ENCODE results near the gene MAGEF1. TPM values are rescaled to one million over a fixed set of nuclear protein-coding genes. Genes with fewer than 3 reads are reported as not detected.

The MAGEF1 gene, protein sequence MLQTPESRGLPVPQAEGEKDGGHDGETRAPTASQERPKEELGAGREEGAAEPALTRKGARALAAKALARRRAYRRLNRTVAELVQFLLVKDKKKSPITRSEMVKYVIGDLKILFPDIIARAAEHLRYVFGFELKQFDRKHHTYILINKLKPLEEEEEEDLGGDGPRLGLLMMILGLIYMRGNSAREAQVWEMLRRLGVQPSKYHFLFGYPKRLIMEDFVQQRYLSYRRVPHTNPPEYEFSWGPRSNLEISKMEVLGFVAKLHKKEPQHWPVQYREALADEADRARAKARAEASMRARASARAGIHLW
- 20.0 TPM for polyA plus RNA-seq

DNA sequence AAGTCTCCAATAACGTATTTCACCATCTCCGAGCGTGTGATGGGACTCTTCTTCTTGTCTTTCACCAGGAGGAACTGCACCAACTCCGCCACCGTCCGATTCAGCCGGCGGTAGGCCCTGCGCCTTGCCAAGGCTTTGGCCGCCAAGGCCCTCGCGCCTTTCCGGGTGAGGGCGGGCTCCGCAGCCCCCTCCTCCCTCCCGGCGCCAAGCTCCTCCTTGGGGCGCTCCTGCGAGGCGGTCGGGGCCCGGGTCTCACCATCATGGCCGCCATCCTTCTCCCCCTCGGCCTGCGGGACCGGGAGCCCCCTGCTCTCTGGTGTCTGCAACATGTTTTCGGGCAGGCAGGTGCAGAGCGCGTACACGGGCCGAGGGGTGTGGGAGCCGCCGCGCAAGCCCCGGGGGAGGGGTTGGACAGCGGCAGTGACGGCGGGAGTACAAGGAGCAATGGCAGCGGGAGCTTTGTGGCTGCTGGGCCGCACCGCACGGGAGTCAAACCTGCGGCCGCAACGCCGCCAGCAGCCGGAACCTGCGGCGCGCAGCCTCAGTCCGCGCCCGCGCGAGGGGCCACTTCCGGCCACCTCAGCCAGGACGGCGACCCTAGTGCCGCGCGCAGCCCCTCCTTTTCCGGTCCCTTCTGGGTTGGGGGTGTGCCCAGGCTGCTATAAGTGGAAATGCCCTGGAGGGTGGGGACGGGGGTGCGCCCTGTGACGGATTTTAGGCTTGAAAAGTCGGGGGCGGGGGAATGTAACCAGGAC is at the start of gene MAGEF1:
TSS of gene MAGEF1 (minus strand) at position 572 of the 755 bp plus-strand sequence. CDS start at position 329, 243 bp downstream.
- Mint-ChIP-seq H3K4me3 (peak within 1 kb of the TSS; percentile 86 to 92 (median 92)), H3K36me3 (peaks cover 3% of the 10 kb centered on the region), H3K4me1 (peaks cover 17 to 22% (median 20%) of the 10 kb centered on the region in 3 donors), H3K9me3 (no peaks in the 10 kb centered on the region), H3K27ac (peak within 1 kb of the TSS; percentile 51 to 95 (median 82)), H3K27me3 (peaks cover 2% of the 10 kb centered on the region)

DNA sequence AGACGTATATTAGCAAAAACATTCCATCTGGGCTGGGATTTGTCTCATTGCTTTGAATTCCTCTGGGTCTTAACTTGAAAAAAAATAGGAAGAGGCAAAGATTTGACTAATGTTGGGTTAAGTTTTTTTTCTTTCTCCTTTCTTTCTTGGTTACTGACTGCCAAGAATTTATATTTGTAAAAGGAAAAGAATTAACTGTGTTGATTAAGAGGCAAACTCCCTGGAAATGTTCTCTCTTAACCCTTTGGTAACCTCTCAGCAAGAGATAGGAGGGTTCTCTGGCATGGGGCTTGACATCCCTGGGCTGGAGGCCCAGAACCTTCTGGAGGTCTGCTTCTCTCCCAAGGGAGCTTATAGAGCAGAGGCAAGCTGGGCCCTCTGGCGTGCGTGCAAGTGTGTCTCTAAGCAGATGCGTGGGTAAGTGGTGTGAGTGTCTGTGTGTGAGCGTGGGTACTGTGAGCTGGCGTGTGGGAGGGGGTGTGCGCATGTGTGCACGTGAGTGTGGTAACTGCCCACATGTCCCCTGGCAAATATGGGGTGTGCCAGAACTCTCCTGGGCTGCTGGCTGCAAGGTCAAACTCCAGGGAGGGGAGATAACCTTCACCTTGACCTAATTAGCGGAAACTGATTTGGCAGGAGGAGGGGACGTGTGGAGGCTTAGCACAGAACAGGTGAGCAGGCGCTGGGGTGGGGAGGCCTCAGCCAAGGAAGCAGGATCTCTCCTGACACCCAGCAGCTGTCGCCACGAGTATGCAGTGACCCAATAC is 49.4 kb upstream of the MAGEF1 start:
- Mint-ChIP-seq H3K4me3 (no peak overlapping the region), H3K27ac (no peak overlapping the region), H3K9me3 (no peaks in the 10 kb centered on the region), H3K36me3 (no peaks in the 10 kb centered on the region), H3K27me3 (peaks cover 5% of the 10 kb centered on the region), H3K4me1 (peaks cover 9 to 15% (median 14%) of the 10 kb centered on the region in 3 donors)

DNA sequence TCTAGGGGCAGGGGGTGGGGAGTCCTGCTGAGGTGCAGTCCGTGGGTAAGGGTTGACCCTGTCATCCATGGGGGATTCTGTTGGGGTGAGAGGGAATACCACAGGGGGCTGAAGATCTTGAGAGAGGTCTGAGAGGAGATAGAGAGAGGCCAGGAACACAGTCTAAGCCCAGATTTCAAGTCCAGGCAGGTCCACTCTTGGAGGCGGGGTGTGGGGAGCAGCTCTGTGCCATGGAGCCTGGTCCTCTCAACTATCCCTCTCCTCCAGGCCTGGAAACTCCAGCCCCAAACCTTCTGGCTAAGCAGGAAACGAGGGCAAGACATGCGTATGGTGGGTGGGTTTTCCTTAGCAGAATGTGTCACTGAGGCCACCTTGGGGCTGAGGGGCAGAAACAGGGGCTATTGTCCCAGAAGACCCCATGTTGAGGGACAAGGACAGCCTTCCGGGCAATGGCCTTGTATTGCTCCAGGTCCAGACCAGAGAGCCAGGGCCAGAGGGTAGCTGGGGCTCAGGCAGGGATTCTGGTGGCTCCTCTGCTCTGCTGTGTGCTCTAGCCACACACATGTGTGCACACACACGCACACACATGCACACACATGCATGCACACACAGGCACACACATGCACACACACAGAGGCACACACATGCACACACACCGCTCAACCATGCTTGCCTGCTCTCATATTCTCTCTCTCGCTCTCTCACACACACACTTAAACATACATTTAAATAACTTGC is 48.6 kb upstream of the MAGEF1 start:
- Mint-ChIP-seq H3K9me3 (no peaks in the 10 kb centered on the region), H3K36me3 (no peaks in the 10 kb centered on the region), H3K27ac (no peak overlapping the region), H3K4me3 (no peak overlapping the region), H3K27me3 (no peaks in the 10 kb centered on the region), H3K4me1 (peaks cover 4 to 11% (median 10%) of the 10 kb centered on the region in 3 donors)

DNA sequence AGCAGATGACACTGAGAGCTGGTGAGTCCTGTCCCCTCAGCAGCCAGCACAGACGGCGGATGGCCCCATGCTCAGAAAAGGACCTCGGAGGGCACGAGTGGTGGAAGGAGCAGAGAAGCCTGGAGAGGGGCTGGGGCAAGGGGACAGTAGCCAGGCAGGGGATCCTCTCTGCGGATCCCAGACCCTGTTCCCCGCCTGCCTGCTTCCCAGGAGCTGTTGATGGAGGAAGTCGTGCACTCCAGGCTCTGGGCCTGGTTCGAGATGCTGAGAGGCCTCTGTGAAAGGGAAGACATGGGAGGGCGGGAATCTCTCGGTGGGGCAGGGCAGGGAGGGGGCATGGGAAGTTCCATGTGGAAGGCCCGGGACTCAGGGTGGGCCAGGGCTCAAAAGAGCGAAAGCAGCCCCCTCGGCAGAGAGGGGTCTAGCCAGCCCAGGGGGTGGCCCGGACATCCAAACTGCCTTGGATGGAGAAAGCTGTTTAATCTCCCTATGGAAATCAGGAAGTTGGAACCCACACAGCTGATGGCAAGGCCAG is 47.9 kb upstream of the MAGEF1 start:
- no peak overlapping the region for H3K4me3 Mint-ChIP-seq
- H3K4me1 Mint-ChIP-seq, result peaks cover 0 to 8% (median 7%) of the 10 kb centered on the region in 3 donors
- no peak overlapping the region for H3K27ac Mint-ChIP-seq
- no peaks in the 10 kb centered on the region for H3K36me3 Mint-ChIP-seq
- H3K27me3 Mint-ChIP-seq, result no peaks in the 10 kb centered on the region
- no peaks in the 10 kb centered on the region for H3K9me3 Mint-ChIP-seq

DNA sequence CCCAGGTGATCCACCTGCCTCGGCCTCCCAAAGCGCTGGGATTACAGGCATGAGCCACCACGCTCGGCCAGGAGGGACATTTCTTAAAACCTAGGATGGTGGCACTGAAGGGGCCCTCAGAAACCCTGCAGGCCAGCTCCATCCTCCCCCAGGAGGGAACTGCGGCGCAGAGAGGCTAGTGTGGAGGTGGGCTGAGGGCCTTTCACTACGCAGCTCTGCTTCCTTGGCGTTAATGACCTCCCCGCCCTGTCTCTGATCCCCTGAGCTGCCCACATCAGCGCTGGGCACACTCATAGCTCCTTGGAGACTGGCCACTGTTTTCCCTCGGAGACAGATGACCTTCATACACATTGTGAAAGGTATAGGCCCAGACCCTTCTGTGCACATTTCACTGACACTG is 46.2 kb upstream of the MAGEF1 start:
- Mint-ChIP-seq H3K27ac (no peak overlapping the region), H3K4me1 (peaks cover 0 to 7% (median 4%) of the 10 kb centered on the region in 3 donors), H3K9me3 (no peaks in the 10 kb centered on the region), H3K36me3 (no peaks in the 10 kb centered on the region), H3K27me3 (no peaks in the 10 kb centered on the region), H3K4me3 (no peak overlapping the region)

DNA sequence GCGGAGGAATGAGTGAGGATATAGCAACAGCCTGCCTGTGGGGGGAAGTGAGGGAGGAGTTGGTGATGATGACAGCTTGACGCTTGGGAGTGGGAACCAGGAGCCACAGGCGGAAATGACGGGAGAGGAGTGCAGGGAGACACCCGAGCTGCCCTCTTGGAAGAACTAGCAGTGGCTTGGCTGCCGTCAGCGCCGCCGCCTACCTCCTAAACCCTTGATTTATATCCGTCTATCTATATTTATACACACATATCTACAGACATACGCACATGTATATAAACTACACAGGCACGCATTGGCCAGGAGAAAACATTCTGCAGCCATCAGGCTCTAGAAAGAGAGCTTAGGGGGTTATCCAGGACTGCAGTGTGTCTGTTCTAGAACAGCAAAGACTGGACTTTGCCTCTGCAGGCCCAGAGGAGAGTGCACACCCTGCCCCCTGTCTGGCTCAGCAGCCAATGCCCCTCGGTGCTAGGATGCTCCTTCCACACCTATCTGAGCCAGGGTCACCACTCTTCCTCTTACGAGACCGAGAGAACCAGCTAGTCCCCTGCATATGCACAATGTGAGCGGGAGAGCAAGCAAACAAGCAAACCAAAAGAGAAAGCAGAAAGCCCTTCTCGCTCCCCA is 45.3 kb upstream of the MAGEF1 start:
- H3K27ac Mint-ChIP-seq, result peak overlapping the region in 2 of 3 donors; percentile 18 to 63
- H3K36me3 Mint-ChIP-seq, result no peaks in the 10 kb centered on the region
- H3K4me1 Mint-ChIP-seq, result peaks cover 0 to 7% (median 4%) of the 10 kb centered on the region in 3 donors
- no peaks in the 10 kb centered on the region for H3K27me3 Mint-ChIP-seq
- H3K9me3 Mint-ChIP-seq, result no peaks in the 10 kb centered on the region
- H3K4me3 Mint-ChIP-seq, result peak overlapping the region in 1 of 4 donors; percentile 13

DNA sequence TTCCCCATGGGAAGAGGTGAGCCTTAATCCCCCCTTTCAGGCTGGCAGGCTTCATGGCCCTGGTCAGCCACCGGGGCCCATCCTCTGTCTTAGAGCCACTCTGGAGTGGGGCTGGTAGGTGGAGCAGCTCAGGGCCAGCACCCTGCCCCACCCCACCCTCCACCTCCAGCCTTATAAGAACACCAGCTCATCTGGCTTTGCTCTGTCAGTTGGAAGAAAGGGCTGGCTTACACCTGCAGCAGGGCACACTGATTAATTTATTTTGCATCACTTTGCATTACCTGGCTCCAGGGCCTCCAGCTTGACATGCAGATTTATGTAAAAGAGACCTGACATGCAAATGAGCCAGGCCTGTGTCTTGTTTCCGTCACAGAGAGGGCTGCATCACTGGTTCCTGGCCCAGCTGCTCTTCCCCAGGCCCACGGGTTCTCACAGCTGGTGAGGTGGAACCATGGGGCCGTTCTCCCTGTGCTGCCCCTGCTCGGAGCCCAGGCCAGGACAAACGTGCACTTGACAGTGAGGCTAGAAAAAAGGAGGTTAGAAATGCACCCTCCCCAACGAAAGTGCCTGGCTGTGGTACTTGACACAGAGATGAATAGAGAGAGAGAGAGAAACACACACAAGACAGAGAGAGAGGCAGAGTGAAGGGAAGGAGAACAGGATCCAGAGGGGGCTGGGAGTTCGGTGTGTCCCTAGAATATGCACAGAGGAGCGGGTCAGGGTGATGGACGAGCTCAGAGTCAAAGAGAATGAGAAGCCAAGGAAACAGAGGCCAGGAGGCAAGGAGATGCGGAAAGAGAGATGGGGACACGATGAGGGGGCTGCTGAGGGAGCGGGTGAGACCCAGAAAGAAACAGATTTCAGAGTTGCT is 44.5 kb upstream of the MAGEF1 start:
- Mint-ChIP-seq H3K4me3 (peak overlapping the region in 1 of 4 donors; percentile 3), H3K9me3 (no peaks in the 10 kb centered on the region), H3K4me1 (peaks cover 0 to 7% (median 4%) of the 10 kb centered on the region in 3 donors), H3K27me3 (no peaks in the 10 kb centered on the region), H3K27ac (peak overlapping the region; percentile 18 to 63 (median 54)), H3K36me3 (no peaks in the 10 kb centered on the region)

DNA sequence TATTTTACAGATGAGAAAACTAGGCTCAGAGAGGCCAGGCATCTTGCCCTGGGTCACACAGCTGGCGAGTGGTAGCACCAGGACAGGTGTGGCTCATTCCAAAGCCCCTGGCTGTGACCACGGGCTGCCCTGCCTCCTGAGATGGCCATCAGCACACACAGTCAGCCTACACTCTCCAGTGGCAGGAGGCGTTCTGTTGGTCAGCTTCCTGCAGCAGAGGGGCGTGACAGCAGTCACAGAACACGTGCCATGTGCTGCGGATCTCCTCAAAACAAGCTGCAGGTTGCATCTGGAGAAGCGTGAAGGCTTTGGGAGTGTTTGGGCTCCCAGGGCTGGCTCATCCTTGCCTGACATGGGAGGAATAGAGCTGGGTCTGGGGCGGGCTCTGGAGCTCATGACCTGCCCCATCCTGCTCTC is 43.5 kb upstream of the MAGEF1 start:
- Mint-ChIP-seq H3K27ac (no peak overlapping the region), H3K36me3 (no peaks in the 10 kb centered on the region)

DNA sequence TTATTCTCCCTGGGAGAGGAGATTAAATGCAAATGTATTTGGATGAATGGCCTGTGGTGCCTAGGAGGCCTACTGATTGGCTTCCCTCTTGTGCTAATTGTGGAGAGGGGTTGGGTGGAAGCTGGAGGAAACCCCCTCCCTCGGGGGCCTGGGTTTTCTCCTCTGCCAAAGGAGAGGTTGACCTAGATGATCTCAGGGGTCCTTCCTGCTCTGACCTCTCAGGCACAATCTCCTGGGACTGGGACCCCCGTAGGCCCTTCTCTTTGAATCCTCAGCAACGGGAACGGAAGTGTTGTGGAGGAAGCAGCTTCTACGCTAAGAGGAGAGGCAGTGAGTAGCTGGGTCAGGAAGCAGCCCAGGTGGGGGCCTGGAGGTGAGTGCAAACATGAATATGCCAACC is 40.5 kb upstream of the MAGEF1 start:
- peak overlapping the region in 1 of 3 donors; percentile 9 for H3K27ac Mint-ChIP-seq
- H3K4me1 Mint-ChIP-seq, result peaks cover 0 to 7% (median 4%) of the 10 kb centered on the region in 3 donors
- no peaks in the 10 kb centered on the region for H3K36me3 Mint-ChIP-seq
- no peak overlapping the region for H3K4me3 Mint-ChIP-seq
- H3K9me3 Mint-ChIP-seq, result no peaks in the 10 kb centered on the region
- peaks cover 5% of the 10 kb centered on the region for H3K27me3 Mint-ChIP-seq

More for the DNA sequence above, 43.5 kb upstream of the MAGEF1 start:
- H3K27me3 Mint-ChIP-seq, result no peaks in the 10 kb centered on the region
- H3K4me3 Mint-ChIP-seq, result peak overlapping the region in 1 of 4 donors; percentile 32
- peaks cover 0 to 7% (median 4%) of the 10 kb centered on the region in 3 donors for H3K4me1 Mint-ChIP-seq
- no peaks in the 10 kb centered on the region for H3K9me3 Mint-ChIP-seq

DNA sequence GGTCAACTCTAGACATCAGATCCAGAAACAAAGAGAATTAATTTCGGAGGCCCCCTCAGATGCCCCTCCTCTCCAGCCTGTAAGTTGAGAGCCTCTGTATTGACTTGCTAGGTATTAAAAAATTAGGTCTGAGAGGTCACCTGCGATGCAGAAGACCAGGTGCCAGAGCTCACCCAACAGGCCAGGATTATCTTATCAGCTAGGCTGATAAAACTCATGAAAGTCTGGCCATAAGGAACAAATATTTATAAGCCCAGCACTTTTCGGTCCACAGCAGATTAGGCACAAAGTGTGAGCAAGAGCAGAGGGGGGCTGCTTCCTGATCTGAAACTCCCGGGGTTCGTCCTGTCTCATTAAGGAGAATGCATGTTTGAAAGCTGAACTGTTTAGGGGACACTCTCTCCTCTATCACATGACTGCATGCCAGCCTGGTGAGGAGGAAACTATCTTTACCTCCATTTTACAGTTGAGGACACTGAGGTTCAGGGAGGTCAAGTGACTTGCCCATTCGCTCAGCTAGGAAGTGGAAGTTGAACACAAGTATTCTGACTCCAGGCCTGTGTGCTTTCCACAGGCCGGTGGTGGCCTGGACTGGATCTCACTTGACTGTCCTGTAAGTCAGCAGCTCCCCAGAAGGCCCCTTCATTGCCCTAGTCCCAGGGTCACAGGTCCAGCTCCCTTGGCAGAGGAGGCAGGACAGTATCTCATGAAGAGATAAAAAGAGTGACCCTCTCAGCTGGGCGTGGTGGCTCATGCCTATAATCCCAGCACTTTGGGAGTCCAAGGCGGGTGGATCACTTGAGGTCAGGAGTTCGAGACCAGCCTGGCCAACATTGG is 39.6 kb upstream of the MAGEF1 start:
- Mint-ChIP-seq H3K27ac (no peak overlapping the region), H3K4me3 (no peak overlapping the region), H3K36me3 (no peaks in the 10 kb centered on the region), H3K27me3 (peaks cover 5% of the 10 kb centered on the region), H3K9me3 (no peaks in the 10 kb centered on the region), H3K4me1 (peaks cover 0 to 4% (median 2%) of the 10 kb centered on the region in 3 donors)

DNA sequence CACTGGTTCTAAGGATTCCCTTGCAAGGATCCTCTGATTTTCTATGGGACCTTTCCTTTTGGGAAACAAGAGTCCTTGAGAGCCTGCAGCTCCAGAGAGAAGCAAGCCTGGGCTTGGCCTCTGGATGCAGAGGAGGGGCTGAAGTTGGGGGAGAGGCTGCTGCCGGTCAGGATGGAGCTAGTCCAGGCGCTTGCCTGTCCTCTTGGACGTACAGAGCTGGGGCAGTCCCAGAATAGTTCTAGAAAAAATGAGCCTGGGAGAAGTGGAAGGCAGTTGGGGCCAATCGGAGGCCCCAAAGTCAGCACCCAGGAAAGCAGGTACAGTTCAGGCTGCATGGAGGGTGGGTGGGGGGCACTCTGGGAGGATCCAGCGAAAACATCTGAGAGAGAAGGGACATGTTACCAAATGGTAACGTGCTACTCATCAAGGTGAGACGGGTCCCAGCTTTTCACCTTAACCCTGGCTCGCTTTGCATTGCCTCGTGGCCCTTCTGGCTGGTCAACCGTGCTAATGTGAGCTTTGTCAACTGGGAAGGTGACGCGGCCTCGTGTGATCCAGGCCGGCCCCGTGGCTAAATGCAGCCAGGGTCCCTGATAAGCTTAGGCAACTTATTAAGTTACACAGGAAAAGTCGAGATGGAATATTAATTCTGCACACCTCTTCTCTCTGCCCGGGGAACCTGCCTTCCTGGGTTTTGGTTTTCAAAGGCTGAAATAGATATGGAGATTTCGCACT is 38.7 kb upstream of the MAGEF1 start:
- H3K9me3 Mint-ChIP-seq, result no peaks in the 10 kb centered on the region
- H3K4me1 Mint-ChIP-seq, result peaks cover 0 to 2% (median 0%) of the 10 kb centered on the region in 3 donors
- peak overlapping the region in 1 of 3 donors; percentile 78 for H3K27ac Mint-ChIP-seq
- H3K27me3 Mint-ChIP-seq, result peaks cover 7% of the 10 kb centered on the region
- no peaks in the 10 kb centered on the region for H3K36me3 Mint-ChIP-seq
- no peak overlapping the region for H3K4me3 Mint-ChIP-seq
